Activated CD4-positive, alpha-beta T cell treated with anti-CD3 and anti-CD28 coated beads, Interleukin-2, amount 10 ng/mL, durations not matched to agents 7 days and 5 days (primary cell): ENCODE data around the gene PITPNM3. TPM values are rescaled to one million over a fixed set of nuclear protein-coding genes. Genes with fewer than 3 reads are reported as not detected.
"Not testable (repeated sequence)": the region's sequence is repeated elsewhere in the genome, so short reads cannot be mapped to it uniquely, and the experiment has no call there.

Experiments
- CTCF ChIA-PET: fragments of 350-600 bp; sonication (Branson Sonifier 250); formaldehyde crosslinking; loops from one replicate; lab custom pipeline; 2021; ENCODE audit warnings: antibody characterized with exemption; lab: Charles Lee
- POLR2A ChIA-PET: fragments of 350-600 bp; sonication (Branson Sonifier 250); formaldehyde crosslinking; loops from one replicate; lab custom pipeline; 2021; ENCODE audit warnings: antibody characterized with exemption; lab: Charles Lee
- DNase-seq: peaks from one replicate; pipeline ENCODE4 v3.0.0-alpha.2; 2020
- H3K27ac Mint-ChIP-seq: one replicate; pipeline ENCODE4 v1.8.0; 2021; ENCODE audit warnings: mild to moderate bottlenecking, moderate library complexity, mixed read lengths
- H3K27me3 Mint-ChIP-seq: one replicate; pipeline ENCODE4 v1.8.0; 2021; ENCODE audit warnings: mixed read lengths
- H3K36me3 Mint-ChIP-seq: one replicate; pipeline ENCODE4 v1.8.0; 2021; ENCODE audit warnings: low read depth, mixed read lengths
- H3K4me1 Mint-ChIP-seq: one replicate; pipeline ENCODE4 v1.8.0; 2021; ENCODE audit warnings: mixed read lengths
- H3K4me3 Mint-ChIP-seq: one replicate; pipeline ENCODE4 v1.8.0; 2021; ENCODE audit warnings: mild to moderate bottlenecking, moderate library complexity, mixed read lengths
- H3K9me3 Mint-ChIP-seq: one replicate; pipeline ENCODE4 v1.8.0; 2021; ENCODE audit warnings: mixed read lengths
- total RNA-seq, 2 experiments: library from RNA; stranded (reverse); gene quantifications; one replicate each; pipeline ENCODE4 v1.2.3, GENCODE V29; 2021

Gene PITPNM3
- total RNA-seq, result under 1 TPM; 0.33 to 0.37 TPM

GRCh38 chr17:6556121-6557039 is at the start of gene PITPNM3:
TSS of gene PITPNM3 (minus strand) at chr17:6556555. CDS start at chr17:6556406, 149 bp downstream.
- peaks cover 8% of the 10 kb centered on the region for H3K4me1 Mint-ChIP-seq
- ChIA-PET POLR2A (no interaction called here), CTCF (no interaction called here)
- no peaks in the 10 kb centered on the region for H3K36me3 Mint-ChIP-seq
- H3K9me3 Mint-ChIP-seq, result no peaks in the 10 kb centered on the region
- H3K27me3 Mint-ChIP-seq, result peaks cover 54% of the 10 kb centered on the region
- peak within 1 kb of the TSS; percentile 36 for H3K4me3 Mint-ChIP-seq
- H3K27ac Mint-ChIP-seq, result no peak within 1 kb of the TSS
- no peak for DNase-seq

GRCh38 chr17:6605142-6605541 is 48.8 kb upstream of the PITPNM3 start:
- Mint-ChIP-seq H3K27ac (no peak overlapping the region), H3K4me1 (peaks cover 4% of the 10 kb centered on the region), H3K4me3 (no peak overlapping the region), H3K9me3 (no peaks in the 10 kb centered on the region), H3K27me3 (no peaks in the 10 kb centered on the region), H3K36me3 (peaks cover 30% of the 10 kb centered on the region)
- DNase-seq, result no peak
- ChIA-PET POLR2A (no interaction called here), CTCF (no interaction called here)

GRCh38 chr17:6603744-6604325 is 47.5 kb upstream of the PITPNM3 start:
- Mint-ChIP-seq H3K36me3 (peaks cover 26% of the 10 kb centered on the region), H3K4me1 (peaks cover 4% of the 10 kb centered on the region), H3K27me3 (no peaks in the 10 kb centered on the region), H3K27ac (no peak overlapping the region), H3K4me3 (no peak overlapping the region), H3K9me3 (no peaks in the 10 kb centered on the region)
- CTCF ChIA-PET, result no interaction called here
- POLR2A ChIA-PET, result no interaction called here
- no peak for DNase-seq

GRCh38 chr17:6602141-6602540 is 45.8 kb upstream of the PITPNM3 start:
- DNase-seq, result no peak
- no peak overlapping the region for H3K4me3 Mint-ChIP-seq
- peaks cover 4% of the 10 kb centered on the region for H3K4me1 Mint-ChIP-seq
- ChIA-PET POLR2A (no interaction called here), CTCF (interaction anchor here (0.6 kb wide), 1 partner anchor 1724 kb away, joined by 4 read pairs; no protein-coding TSS in a partner anchor)
- H3K9me3 Mint-ChIP-seq, result no peaks in the 10 kb centered on the region
- no peaks in the 10 kb centered on the region for H3K27me3 Mint-ChIP-seq
- H3K36me3 Mint-ChIP-seq, result peaks cover 24% of the 10 kb centered on the region
- no peak overlapping the region for H3K27ac Mint-ChIP-seq

- no peaks in the 10 kb centered on the region for H3K9me3 Mint-ChIP-seq
- ChIA-PET POLR2A (no interaction called here), CTCF (interaction anchor here (0.6 kb wide), 1 partner anchor 311 kb away, joined by 4 read pairs; no protein-coding TSS in a partner anchor)
- DNase-seq, result no peak
- peaks cover 4% of the 10 kb centered on the region for H3K4me1 Mint-ChIP-seq
- H3K27ac Mint-ChIP-seq, result no peak overlapping the region
- H3K27me3 Mint-ChIP-seq, result no peaks in the 10 kb centered on the region
- no peak overlapping the region for H3K4me3 Mint-ChIP-seq
- H3K36me3 Mint-ChIP-seq, result peaks cover 18% of the 10 kb centered on the region
Measured at GRCh38 chr17:6599364-6599763, 43.0 kb upstream of the PITPNM3 start.

GRCh38 chr17:6597727-6598126 is 41.4 kb upstream of the PITPNM3 start:
- H3K9me3 Mint-ChIP-seq, result no peaks in the 10 kb centered on the region
- no peak for DNase-seq
- peaks cover 23% of the 10 kb centered on the region for H3K36me3 Mint-ChIP-seq
- no peak overlapping the region for H3K4me3 Mint-ChIP-seq
- ChIA-PET CTCF (no interaction called here), POLR2A (no interaction called here)
- no peak overlapping the region for H3K27ac Mint-ChIP-seq
- H3K4me1 Mint-ChIP-seq, result peaks cover under 1% of the 10 kb centered on the region
- H3K27me3 Mint-ChIP-seq, result no peaks in the 10 kb centered on the region

GRCh38 chr17:6596941-6597340 is 40.6 kb upstream of the PITPNM3 start:
- peaks cover 21% of the 10 kb centered on the region for H3K36me3 Mint-ChIP-seq
- ChIA-PET POLR2A (no interaction called here), CTCF (no interaction called here)
- no peaks in the 10 kb centered on the region for H3K4me1 Mint-ChIP-seq
- H3K4me3 Mint-ChIP-seq, result no peak overlapping the region
- H3K27ac Mint-ChIP-seq, result no peak overlapping the region
- DNase-seq, result no peak
- no peaks in the 10 kb centered on the region for H3K27me3 Mint-ChIP-seq
- H3K9me3 Mint-ChIP-seq, result no peaks in the 10 kb centered on the region

GRCh38 chr17:6596511-6596910 is 40.2 kb upstream of the PITPNM3 start:
- H3K4me1 Mint-ChIP-seq, result no peaks in the 10 kb centered on the region
- H3K27ac Mint-ChIP-seq, result no peak overlapping the region
- no peaks in the 10 kb centered on the region for H3K27me3 Mint-ChIP-seq
- H3K36me3 Mint-ChIP-seq, result peaks cover 20% of the 10 kb centered on the region
- ChIA-PET POLR2A (no interaction called here), CTCF (no interaction called here)
- DNase-seq, result no peak
- H3K9me3 Mint-ChIP-seq, result no peaks in the 10 kb centered on the region
- H3K4me3 Mint-ChIP-seq, result no peak overlapping the region

- Mint-ChIP-seq H3K27me3 (no peaks in the 10 kb centered on the region), H3K4me1 (no peaks in the 10 kb centered on the region), H3K9me3 (no peaks in the 10 kb centered on the region), H3K36me3 (peaks cover 18% of the 10 kb centered on the region), H3K27ac (no peak overlapping the region), H3K4me3 (no peak overlapping the region)
- ChIA-PET POLR2A (no interaction called here), CTCF (no interaction called here)
- DNase-seq, result no peak
Measured at GRCh38 chr17:6596081-6596480, 39.7 kb upstream of the PITPNM3 start.

- POLR2A ChIA-PET, H3K4me3 Mint-ChIP-seq, H3K27me3 Mint-ChIP-seq, CTCF ChIA-PET, H3K9me3 Mint-ChIP-seq, DNase-seq, H3K4me1 Mint-ChIP-seq, H3K27ac Mint-ChIP-seq: not testable (repeated sequence)
- H3K36me3 Mint-ChIP-seq, result peaks cover 25% of the 10 kb centered on the region
Measured at GRCh38 chr17:6593371-6593770, 37.0 kb upstream of the PITPNM3 start.

- H3K4me3 Mint-ChIP-seq, result no peak overlapping the region
- H3K4me1 Mint-ChIP-seq, result no peaks in the 10 kb centered on the region
- H3K27ac Mint-ChIP-seq, result no peak overlapping the region
- no peaks in the 10 kb centered on the region for H3K9me3 Mint-ChIP-seq
- no peaks in the 10 kb centered on the region for H3K27me3 Mint-ChIP-seq
- POLR2A ChIA-PET, result no interaction called here
- DNase-seq, result no peak
- H3K36me3 Mint-ChIP-seq, result peaks cover 34% of the 10 kb centered on the region
- CTCF ChIA-PET, result no interaction called here
Measured at GRCh38 chr17:6592173-6592572, 35.8 kb upstream of the PITPNM3 start.

GRCh38 chr17:6591599-6592158 is 35.3 kb upstream of the PITPNM3 start:
- Mint-ChIP-seq H3K36me3 (peaks cover 36% of the 10 kb centered on the region), H3K4me3 (no peak overlapping the region), H3K4me1 (no peaks in the 10 kb centered on the region), H3K27ac (no peak overlapping the region), H3K27me3 (no peaks in the 10 kb centered on the region), H3K9me3 (no peaks in the 10 kb centered on the region)
- POLR2A ChIA-PET, result no interaction called here
- DNase-seq, result no peak
- CTCF ChIA-PET, result interaction anchor here (0.6 kb wide), 1 partner anchor 15 kb away, joined by 3 read pairs; no protein-coding TSS in a partner anchor

- Mint-ChIP-seq H3K27me3 (no peaks in the 10 kb centered on the region), H3K27ac (no peak overlapping the region), H3K9me3 (no peaks in the 10 kb centered on the region), H3K36me3 (peaks cover 53% of the 10 kb centered on the region), H3K4me1 (no peaks in the 10 kb centered on the region), H3K4me3 (no peak overlapping the region)
- ChIA-PET CTCF (no interaction called here), POLR2A (no interaction called here)
- DNase-seq, result no peak
Measured at GRCh38 chr17:6589266-6589946, 33.1 kb upstream of the PITPNM3 start.
